ENCODE measurements around the gene SPINDOC.
A peak's percentile ranks its signal among the peaks of the same experiment; 100 is the strongest.
"Not testable (repeated sequence)": the region's sequence is repeated elsewhere in the genome, so short reads cannot be mapped to it uniquely, and the experiment has no call there.

SPINDOC gene

GRCh38 chr11:63791495-63792167 lies 21.6 kb upstream of the SPINDOC start:
- DNase-seq (ENCODE audit: low read depth) = no peak

- no peak for DNase-seq (ENCODE audit: low read depth)
These were observed 20.1 kb upstream of the SPINDOC start for GRCh38 chr11:63793161-63793560.

- no peak for DNase-seq (ENCODE audit: low read depth)
These were observed 18.2 kb upstream of the SPINDOC start for GRCh38 chr11:63795066-63795465.

GRCh38 chr11:63800921-63801320 lies 12.3 kb upstream of the SPINDOC start:
- DNase-seq (ENCODE audit: low read depth) = no peak

GRCh38 chr11:63802637-63803414 lies 10.4 kb upstream of the SPINDOC start:
- peak; percentile 45 for DNase-seq (ENCODE audit: low read depth)

GRCh38 chr11:63804259-63804658 lies 9.0 kb upstream of the SPINDOC start:
- DNase-seq (ENCODE audit: low read depth) = no peak

GRCh38 chr11:63805844-63806415 lies 7.3 kb upstream of the SPINDOC start:
- no peak for DNase-seq (ENCODE audit: low read depth)

- not testable (repeated sequence) for DNase-seq (ENCODE audit: low read depth)
These were observed 2.9 kb upstream of the SPINDOC start for GRCh38 chr11:63810383-63810782.

GRCh38 chr11:63811522-63811921 lies 1.7 kb upstream of the SPINDOC start:
- DNase-seq (ENCODE audit: low read depth) = no peak

- peak; percentile 33 for DNase-seq (ENCODE audit: low read depth)
These were observed 517 bp downstream of the SPINDOC start for GRCh38 chr11:63813563-63814382.

GRCh38 chr11:63814383-63814736 lies 1.1 kb downstream of the SPINDOC start:
- DNase-seq (ENCODE audit: low read depth) = no peak

- DNase-seq (ENCODE audit: low read depth) = no peak
These were observed 2.9 kb downstream of the SPINDOC start for GRCh38 chr11:63816166-63816565.

- DNase-seq (ENCODE audit: low read depth) = no peak
These were observed 3.5 kb downstream of the SPINDOC start for GRCh38 chr11:63816732-63817131.

GRCh38 chr11:63817758-63818498 lies 4.7 kb downstream of the SPINDOC start:
- DNase-seq (ENCODE audit: low read depth) = no peak

- no peak for DNase-seq (ENCODE audit: low read depth)
These were observed 5.4 kb downstream of the SPINDOC start for GRCh38 chr11:63818609-63819008.

GRCh38 chr11:63821411-63821810 lies 8.2 kb downstream of the SPINDOC start:
- no peak for DNase-seq (ENCODE audit: low read depth)

GRCh38 chr11:63826471-63827190 lies 13.4 kb downstream of the SPINDOC start:
- no peak for DNase-seq (ENCODE audit: low read depth)

GRCh38 chr11:63829823-63830489 lies 16.7 kb downstream of the SPINDOC start:
- DNase-seq (ENCODE audit: low read depth) = no peak

- no peak for DNase-seq (ENCODE audit: low read depth)
These were observed 18.1 kb downstream of the SPINDOC start for GRCh38 chr11:63831326-63831725.

GRCh38 chr11:63832336-63832735 lies 19.1 kb downstream of the SPINDOC start:
- DNase-seq (ENCODE audit: low read depth) = no peak

- no peak for DNase-seq (ENCODE audit: low read depth)
These were observed 19.8 kb downstream of the SPINDOC start for GRCh38 chr11:63833048-63833447.

Measured in fibroblast of the conjunctiva (primary cell).